CD4-positive, alpha-beta T cell treated with Interleukin-15 for 1 hour (primary cell): ENCODE data around the gene PMP22.

ENCODE experiments used
- DNase-seq: peaks from one replicate; pipeline ENCODE4 v3.0.0-alpha.2; 2020

Gene PMP22

DNA sequence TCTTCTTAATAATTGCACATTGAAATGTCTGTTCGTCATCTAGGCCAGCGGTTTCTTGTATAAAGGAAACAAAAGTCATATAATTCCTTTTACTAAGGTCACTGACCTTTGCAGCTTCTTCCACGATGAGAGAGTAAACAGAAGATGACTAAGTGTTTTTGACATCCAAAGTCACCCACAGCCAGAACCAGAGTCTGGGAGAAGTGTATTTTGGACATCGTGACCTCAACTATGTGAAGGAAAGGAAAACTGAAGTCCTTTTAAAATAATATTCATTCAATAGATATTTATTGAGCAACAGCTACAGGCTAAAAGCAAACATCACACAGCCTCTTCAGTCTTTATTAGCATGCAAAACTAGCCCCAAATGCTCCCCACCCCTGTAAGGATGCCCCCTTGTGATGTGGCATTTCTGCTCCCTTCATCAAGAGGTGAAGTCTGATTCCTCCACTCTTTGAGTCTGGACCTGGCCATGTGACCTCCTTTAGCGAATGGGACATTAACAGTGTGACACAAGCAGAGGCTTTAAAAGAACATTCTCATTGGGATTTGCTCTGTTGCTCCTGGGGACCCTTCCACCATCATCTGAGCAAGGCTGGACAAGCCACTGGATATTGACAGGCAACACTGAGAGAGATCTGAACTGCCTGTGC is 8.1 kb upstream of the PMP22 start:
- no peak for DNase-seq

DNA sequence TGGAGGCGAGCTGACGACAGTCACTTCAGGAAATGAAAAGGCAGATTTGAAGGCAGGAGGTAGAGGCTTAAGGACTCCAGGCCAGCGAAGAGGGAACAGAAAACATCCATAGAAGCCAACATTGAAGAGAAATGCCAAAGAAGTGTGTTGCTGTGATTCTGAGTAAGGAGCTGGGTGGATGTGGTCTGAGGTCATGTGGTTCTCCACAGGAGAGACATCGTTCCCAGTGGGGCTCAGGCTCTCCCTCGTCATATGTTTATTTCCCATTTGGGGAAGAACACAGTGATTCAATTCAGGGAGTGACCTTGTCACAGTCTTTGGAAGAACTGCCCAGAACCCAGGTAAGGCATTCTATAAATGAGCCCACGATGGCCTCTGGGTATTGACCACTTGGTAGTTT is 6.6 kb upstream of the PMP22 start:
- DNase-seq = no peak

DNA sequence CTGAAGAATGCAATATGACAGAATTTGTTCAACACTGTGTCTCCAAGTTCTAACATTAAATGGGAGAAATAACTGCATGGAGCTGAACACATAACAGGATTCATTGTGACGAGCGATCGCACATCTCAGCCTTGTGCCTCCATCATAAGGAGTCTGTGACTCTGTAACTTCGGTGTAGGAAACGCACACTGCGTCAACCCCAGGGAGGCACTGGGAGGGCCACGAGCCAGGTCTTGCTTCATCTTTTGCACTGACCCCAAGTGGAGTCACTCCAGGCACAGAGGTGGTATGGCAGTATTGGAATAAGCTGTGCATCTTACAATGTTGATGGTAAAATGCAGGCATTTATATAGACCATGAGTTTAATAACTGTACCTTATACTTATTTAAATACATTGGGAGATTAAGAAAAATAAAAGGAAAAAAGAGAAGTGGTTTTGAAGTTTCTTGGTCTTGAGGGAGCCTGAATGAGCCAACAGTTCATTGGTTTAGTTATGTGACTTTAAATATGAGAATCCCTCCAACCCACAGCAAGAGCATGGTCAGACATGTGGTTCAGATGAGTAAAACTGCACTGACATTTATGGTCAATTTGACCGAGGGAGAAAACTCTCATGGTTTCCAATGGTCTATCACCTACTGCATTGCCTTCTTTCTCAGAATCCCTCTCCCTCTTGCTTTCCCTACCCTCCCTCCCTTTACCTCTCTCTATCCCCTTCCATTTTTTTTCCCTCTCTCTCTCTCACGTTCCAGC is 5.7 kb upstream of the PMP22 start:
- DNase-seq = no peak

DNA sequence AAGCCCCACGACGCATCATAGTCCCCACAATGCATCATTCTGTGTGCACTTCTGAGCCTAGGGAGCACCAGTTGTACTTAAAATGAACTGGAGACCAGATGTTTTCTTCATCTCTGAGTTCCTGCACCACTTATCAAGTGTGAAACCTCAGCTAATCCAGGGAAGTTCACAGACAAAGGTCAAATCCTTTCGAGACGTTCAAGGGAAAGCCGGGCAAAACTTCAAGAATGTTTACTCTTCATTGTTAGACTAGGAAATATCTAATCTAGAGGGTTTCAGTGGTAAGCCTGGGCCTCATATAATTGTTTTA is 4.6 kb upstream of the PMP22 start:
- no peak for DNase-seq

DNA sequence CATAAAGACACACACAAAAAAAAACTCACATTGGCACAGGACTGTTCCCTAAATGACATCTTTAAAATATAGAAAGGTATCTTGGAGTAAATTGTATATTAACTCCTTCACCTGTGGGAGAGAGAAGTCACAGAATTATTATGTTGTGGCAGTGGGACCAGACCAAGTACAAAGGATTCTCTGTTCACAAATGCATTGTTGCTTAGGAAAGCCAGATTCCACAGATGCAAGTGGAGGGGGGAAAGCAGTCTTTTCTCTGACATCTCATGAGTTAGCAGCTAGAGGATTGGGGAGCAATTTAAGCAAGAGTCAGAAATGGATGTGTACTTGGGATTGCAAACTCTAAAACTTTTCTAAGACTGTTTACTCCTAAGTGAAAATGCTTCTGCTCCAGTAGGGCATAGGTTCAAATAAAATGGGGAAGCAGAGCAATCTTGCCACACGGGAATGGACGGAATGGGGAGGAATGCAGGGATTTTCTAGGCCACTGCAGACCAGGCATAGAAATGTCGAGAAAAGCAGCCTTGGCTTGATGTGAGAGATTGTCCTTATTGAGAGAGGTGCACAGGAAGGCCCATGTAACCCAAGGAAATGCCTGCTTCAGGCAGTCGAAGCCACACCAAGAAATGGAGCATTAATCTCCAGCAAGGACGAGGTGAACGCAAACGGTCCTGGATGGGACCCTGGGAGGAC is 4.1 kb upstream of the PMP22 start:
- no peak for DNase-seq

DNA sequence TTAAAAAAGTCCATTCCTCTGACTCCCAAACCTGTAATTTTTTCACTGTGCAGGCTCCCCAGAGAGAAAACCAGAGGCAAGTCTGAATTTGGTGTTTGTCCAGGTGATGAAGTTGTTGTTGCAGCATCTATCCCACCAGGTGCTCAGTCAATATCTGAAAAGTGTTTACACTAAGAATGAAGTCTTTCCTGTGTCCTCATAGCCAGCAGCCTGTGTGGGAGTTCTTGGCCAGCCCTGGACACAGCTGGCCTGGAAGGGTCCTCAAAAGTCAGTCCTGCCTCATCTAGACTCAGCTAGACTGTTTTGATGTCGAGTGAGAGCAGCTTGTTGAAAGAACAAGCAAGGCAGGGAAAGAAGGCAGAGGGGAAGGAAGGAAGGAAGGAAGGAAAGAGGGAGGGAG is 3.3 kb upstream of the PMP22 start:
- DNase-seq = no peak

DNA sequence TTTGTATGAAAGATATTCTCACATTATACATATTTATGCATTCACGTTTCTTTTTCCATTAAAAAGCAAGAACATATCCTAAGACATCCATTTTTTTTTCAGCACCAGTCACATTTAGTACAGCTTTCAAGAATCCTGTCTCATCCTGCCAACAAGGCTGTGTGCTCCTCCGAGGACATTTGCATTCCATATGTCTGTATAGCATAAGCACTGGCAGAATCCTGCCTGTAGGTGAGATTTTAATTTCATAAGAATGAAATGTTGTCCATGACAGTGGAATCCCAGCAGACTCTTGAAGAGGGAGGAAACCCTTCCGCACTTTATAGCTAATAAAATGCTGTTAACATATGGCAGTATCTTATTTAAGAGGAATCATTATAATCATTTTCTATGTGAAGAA is 2.9 kb upstream of the PMP22 start:
- no peak for DNase-seq

DNA sequence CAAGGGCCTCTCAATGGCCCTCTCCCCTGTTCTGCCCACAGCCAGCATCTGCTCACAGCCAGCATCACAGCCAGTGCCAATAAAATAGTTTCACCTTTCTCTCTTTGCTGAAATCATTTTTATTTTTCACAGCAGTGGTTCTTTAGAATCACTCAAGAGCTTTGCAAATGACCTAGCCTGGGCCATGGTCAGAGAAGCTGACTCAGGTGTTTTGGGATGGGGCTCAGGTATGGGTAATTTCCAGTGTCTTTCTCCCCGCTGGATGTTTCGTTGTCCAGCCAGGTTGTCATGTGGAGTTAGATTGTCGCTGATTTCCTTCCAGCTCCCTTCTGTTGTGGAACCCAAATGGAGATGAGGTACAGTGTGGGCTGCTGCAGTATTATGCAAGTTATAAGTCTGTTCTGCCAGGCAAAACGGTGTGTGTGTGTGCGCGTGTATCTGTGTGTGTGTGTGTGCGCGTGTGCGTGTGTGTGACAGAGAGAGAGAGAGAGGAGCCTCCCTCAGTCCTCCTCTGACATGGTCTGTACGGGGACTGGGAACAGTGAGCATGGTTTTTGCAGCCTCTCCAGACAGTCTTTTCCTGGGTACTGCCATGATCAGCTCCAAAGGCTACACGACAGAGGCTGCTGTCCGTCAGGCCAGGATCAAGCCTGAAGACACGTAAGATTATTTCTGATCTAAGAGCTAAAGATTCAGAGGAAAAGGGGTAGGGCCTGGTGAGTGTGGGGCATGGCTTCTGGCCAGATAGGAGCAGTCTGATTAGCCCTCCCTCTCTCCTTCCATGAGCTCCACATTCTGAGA is 1.4 kb upstream of the PMP22 start:
- DNase-seq = no peak

DNA sequence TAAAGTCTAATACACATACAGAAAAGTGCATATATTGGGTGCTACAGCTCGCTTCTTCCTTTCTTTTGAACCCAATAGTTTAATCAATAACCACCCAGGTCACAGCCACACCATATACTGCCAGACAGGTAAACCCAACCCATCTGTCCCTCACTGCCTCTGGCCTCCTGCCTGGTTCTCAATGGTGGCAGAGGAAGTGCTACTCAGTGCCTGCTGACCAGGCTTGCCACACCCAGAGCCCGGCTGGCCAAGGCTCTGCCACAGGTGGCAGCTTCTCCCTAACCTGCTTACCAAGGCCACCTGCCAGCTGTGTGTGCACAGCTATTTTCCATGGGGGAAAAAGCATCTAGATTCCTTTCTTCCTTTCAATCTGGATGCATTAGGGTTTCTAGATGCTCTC is 584 bp downstream of the PMP22 start:
- DNase-seq = no peak

DNA sequence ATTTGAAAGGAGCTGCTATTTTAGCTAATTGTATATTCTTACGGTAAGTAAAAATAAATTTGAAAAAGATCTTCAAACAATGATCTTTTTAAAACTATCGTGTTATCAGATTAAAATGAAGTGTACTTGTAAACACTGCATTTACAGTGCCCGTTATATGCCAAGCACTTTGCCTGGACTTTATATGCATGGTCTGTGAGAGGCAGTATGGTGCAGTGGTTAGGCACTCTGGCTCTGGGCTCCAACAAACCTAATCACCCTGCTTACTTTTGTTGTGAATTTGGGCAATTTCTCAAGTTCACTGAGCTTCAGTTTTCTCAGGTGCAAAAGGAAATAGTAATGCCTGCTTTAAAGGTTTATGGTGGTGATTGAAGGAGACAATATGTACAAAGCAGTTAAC is 1.4 kb downstream of the PMP22 start:
- DNase-seq = no peak

DNA sequence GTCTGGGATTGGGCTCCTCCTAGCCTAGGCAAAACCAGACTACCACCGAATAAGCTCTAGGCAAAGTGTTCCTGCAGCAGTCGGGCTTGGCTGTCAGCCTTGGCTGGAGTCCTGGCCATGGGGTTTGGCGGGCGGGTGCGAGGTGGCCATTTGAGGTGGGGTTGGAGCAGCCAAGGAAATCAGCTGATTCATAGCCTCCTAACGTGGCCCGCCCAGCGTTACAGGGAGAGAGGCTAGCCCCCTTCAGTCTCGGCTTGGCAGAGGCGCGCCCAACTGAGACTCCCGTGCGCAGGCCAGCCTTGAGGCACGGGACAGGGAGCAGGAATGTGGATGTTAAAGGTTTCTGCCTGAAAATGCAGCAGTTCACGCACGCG is 1.9 kb downstream of the PMP22 start:
- DNase-seq = no peak

DNA sequence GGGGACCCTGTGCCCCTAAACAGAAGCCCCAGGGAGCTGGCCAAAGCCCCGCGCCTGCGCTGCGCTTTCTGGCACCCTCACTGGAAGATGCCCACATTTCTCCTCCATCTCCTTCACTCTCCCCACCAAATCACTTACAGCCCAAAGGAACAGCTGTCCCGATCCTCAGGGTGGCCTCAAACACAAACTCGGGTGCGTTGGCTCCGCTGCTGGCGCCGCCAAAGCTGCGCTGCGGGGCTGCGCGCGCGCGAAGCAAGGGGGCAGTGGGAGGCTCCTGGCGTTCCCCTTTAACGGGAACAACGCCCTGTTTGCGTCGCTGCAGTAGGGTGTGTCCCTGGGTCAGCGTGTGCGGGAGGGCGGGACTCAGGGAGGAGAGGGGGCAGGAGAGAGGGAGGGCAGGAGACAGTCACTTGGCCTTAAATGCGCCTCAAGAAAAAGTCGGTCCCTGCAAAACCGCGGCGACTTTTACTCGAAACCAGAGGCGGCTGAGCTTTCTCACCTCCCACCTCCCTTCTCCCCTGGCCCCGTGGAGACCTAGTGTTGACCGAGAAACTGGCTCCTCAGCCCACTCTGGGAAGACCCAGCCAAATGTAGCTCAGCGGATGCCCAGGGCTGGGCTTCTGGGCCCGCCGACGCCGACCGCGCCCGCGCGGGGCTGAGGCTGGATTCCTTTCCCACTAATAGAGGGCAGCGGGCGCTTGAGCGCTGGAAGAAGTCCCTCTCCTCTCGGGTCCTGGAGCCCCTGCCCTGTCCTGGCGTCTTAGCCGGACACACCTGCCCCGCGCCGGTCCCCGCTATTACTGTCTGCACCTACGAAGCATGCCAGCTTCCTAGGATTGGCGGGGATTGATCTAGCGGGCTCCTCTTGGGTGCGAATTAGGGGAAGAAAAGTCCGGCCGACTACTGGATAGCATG is 2.6 kb downstream of the PMP22 start:
- DNase-seq = peak; percentile 36

DNA sequence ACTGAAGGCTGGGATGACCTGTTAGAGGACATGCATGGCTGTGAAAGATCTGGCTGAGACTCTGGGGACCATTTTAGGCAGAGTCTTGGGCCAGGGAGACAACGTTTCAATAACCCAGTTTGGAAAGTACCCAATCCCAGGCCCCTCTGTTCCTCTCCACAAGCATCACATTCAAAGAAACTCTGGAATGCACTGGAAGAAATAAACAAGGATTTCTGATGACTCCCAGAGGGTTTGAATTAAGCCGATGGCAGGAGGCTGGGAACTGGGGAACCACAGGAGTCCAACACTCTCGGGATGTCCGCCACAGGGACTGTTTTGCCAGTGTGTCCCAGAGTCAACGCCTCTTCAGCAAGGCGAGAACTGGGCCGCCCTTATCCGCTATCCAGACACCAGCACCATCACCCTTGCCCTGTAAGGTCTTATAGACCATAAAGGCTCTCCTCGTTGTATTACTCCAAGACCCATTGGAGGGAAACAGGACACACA is 3.3 kb downstream of the PMP22 start:
- no peak for DNase-seq

DNA sequence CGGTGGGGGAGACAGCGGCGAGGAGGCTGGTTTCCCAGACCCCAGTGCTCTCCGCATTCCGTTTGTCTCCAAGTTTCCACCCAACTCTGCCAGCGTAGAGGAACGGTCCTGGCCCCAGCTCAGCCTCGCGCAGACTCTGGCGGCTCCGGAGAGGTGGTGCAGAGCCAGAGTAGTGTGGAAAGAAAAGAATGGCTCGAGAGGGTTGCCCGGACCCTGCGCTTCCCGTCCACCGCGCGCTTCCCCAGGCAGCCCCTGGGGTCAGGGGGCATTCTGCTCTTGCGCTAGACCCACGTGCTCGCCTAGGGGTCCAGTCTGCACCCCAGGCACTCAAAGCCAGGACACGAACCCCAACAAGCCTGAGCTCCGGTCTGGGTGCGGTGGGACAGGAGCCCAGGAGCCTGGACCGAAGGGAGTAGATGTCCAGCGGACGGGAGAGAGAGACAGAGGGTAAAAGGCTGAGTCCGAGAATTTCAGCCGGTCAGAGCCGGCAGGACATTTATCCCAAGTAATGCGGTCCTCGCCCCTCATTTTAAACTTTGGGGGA is 3.8 kb downstream of the PMP22 start:
- no peak for DNase-seq

DNA sequence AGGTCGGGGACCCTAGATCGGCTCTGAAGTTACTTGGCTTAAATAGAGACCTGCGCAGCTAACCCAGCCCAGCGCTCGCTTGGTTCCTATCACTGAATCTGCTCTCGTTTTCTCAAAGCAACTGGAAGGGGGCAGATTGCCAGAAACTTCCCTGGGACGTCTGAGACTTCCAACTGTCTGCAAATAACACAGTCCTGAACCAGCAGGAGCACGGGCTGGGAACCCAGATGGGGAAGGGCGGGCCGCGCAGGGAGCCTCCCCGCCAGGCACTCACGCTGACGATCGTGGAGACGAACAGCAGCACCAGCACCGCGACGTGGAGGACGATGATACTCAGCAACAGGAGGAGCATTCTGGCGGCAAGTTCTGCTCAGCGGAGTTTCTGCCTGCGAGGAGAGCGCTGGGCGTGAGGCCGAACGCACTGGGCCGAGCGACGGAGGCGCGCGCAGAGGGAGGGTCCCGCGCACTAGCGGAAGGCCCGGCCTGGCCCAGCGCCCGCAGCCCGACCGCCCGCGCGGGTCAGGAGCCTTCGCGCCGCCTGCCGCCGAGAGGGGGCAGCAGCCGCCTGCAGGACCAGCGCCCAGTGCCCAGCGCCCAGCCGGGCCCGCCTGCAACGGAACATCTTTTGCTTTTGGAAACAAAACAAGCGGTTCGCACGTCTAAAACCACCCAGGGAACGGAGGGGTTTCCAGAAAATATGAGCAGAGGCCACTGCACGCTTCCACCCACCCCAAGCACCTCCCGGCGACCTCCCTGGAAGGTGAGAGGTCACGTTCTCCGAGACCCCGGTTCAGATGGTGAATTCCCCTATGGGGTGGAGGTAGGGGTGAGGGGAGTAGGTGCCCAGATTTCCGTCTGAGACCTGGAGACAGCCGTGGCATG is 4.5 kb downstream of the PMP22 start:
- peak; percentile 53 for DNase-seq

DNA sequence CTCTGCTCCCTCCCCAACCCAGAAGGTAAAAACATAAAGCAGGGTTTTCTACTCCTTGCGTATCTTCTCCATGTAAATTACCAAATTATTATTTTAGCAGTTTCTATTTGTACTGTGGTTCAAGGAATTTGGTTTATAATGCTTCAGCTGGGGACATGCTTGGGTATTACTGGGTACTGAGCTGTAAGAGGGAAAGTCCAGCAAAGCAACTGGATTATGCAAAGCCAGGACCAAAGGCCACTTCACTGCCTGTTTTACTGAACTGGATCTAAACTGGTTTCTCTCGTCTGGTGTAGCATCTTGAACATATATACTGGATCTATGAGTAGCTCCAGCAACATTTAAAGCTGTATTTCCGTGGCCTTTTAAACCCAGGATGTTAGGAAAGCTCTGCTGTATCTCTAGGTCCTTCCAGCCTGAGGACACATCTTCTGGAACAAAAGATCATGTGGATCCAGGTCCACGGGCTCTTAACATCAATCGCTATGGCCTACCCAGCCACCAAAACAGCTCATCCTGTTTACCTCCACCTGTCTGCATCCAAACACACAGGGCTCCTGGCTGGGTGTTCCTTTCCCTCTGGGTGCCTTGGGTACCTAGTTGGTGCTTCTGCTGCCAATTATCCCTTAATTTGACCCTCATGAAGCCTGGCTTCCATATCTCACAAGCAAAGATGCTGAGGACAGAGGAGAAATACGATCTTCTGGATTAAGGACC is 7.2 kb downstream of the PMP22 start:
- no peak for DNase-seq

DNA sequence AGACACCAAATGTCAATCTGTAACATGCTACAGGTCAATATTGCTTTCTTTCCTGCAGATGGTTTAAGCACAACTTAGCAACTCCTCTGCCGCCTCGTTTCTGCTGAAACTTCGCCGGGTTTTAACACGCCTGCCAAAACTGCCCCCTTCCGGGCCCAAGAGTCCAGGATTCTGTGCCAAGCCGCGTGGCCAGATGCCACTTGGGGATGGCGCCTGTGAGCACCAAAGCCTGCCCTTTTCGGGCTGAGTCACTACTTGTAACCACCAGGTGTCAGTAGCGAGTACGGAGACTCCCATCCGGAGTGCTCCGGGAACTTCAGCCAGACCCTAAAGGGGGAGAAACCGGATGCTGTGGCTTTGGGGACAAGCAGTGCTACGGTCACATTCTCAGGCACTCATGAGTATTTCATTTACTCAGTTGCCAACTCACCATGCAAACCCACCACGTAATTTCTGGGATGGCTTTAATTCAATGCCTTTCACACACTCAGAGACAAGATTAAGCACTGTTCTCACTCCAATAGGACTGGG is 7.8 kb downstream of the PMP22 start:
- peak; percentile 53 for DNase-seq

DNA sequence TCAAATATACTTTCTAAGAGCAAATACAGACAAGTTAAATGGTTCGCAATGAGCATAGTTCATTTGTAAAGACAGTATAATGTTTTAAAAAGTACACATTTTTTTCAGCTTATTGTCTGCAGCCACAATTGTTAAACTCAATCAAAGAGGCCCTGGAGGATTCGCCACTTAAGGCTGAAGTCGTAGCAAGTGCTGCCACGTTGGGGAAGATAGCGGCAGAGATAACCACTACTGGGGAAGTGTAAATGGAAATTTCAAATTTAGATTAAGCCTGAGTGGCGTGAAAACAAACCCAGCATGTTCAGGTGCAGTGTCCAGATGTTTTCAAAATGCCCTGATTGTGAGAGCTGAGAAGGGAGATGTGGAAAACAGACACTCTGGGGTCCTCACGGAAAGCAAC is 8.4 kb downstream of the PMP22 start:
- no peak for DNase-seq

DNA sequence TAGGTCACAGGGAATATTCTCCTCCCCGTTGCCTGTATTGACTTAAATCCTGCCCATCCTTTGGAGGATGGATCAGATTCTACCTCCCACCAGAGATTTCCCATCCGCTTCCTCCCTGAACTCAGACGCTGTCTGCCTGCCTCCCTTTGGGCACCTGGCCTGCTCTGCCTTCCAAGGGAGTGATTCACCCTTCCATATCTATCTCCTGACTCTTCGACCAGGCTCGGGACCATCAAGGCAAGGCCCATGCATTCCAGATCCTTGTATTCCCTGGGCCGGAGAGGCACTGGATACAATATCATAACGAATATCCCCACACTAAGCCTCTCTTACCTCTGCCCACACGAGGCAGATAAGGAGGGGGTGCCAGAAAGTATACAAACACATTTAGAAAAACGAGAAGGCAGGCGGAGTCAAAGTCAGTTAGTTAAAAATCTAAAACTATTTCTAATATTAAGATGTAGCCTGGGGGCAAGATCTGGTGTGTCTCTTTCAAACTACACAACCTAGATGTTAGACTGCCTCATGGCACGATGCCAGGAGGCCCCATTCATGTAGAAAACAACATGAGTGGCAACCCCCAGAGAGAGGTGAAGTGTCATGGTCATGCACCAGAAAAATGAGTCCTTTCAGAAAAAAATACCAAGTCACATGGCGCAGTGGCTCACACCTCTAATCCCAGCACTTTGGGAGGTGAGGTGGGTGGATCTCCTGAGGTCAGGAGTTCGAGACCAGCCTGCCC is 9.2 kb downstream of the PMP22 start:
- no peak for DNase-seq
